Measurements from ENCODE around the gene UBQLN3.

- TF ChIP-seq CTCF (IDR thresholded peaks at IDR 0.05 in 8 of 11, conservative IDR thresholded peaks at IDR 0.05 in 3 of 11) = no peak
- no peak for TF ChIP-seq POLR2A (IDR thresholded peaks at IDR 0.05)
- TF ChIP-seq POLR2AphosphoS5 (IDR thresholded peaks at IDR 0.05) = no peak
Observed at GRCh38 chr11:5536482-5536881, 26.7 kb upstream of the UBQLN3 start.
